ENCODE data around the gene RTN4RL1. TPM values are rescaled to one million over a fixed set of nuclear protein-coding genes. Genes with fewer than 3 reads are reported as not detected.

The RTN4RL1 gene
- total and polyA plus RNA-seq, 12 donors = 0.81 to 6.3 (median 2.7) TPM

DNA sequence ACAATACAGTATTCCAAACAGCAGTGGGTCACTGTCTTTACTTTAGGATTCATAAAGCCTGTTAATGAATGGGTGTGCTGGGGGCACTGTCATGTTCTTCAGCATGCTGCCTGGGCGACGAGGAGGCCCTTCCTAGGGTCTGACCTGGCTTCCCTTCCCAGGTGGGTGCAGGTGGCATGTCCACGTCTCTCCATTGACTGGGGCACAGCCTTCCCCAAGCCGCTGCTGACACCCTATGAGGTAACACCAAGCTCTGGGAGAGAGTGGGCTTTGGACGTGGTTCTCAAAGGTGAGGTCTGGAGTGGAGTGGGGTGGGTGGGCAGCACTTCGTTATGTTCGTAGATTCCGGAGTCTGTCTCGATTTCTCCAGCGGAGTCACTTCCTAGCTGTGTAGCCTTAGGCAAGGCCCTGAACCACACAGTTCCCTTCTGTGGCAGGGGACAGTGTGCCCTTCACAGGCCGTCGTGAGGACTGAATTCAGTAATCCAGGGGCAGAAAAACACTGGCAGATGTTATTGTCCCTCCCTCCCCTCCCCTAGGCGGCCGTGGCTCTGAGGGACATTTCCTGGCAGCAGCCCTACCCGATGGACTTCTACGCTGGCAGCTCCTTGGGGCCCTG, 15.9 kb upstream of the RTN4RL1 start:
- WGBS, 2 donors = 43 to 50% methylated on average over 16 of the region's 16 CpGs
- no peak for DNase-seq
- peaks cover 0 to 69% (median 31%) of the 10 kb centered on the region in 9 donors for H3K36me3 ChIP-seq
- TF ChIP-seq CTCF (IDR thresholded peaks at IDR 0.05) = no peak
- peaks cover 8 to 41% (median 26%) of the 10 kb centered on the region in 9 donors for H3K4me1 ChIP-seq
- peak overlapping the region in 9 of 10 donors; percentile 88 to 98 (median 93) for H3K27ac ChIP-seq
- intact Hi-C loops (cut with DNase I) = loop anchor here in 4 of 10 donors (5.0 to 10.0 kb wide), 3 partner anchors 134 to 376 kb away; partner anchors contain the start of gene WDR81 (in 2 of the 4)
- no peaks in the 10 kb centered on the region for H3K9me3 ChIP-seq
- peak in 3 of 8 donors; percentile 2 to 25 (median 6) for ATAC-seq
- H3K27me3 ChIP-seq = no peaks in the 10 kb centered on the region
- peak overlapping the region; percentile 53 to 97 (median 80) for H3K4me3 ChIP-seq

DNA sequence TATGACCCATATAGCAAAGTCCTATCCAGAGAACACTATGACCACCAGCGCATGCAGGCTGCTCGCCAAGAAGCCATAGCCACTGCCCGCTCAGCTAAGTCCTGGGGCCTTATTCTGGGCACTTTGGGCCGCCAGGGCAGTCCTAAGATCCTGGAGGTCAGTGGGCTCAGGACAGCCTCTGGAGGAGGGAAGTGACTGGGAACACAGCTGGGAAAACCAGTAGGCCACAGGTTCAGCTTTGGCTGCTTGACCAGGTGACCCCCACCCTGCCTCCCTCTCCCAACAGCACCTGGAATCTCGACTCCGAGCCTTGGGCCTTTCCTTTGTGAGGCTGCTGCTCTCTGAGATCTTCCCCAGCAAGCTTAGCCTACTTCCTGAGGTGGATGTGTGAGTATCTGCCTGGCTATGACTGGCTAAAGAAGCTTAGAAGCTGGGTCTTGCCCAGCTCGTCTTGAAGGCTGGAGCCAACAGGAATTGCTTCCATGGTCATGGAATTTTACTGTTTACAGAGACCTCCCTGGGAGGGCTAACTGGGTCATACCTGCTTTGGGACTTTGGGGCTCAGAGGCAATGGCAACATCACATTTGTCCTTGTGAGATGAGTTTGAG, 15.2 kb upstream of the RTN4RL1 start:
- peaks cover 8 to 41% (median 26%) of the 10 kb centered on the region in 9 donors for H3K4me1 ChIP-seq
- intact Hi-C loops (cut with DNase I) = loop anchor here in 4 of 10 donors (5.0 to 10.0 kb wide), 3 partner anchors 133 to 376 kb away; partner anchors contain the start of gene WDR81 (in 2 of the 4)
- no peak overlapping the region for H3K4me3 ChIP-seq
- no peaks in the 10 kb centered on the region for H3K9me3 ChIP-seq
- WGBS, 2 donors = 81 to 94% methylated on average over 7 of the region's 7 CpGs
- H3K27ac ChIP-seq = no peak overlapping the region
- DNase-seq = no peak
- peaks cover 0 to 76% (median 34%) of the 10 kb centered on the region in 9 donors for H3K36me3 ChIP-seq
- no peak for TF ChIP-seq CTCF (IDR thresholded peaks at IDR 0.05)
- no peaks in the 10 kb centered on the region for H3K27me3 ChIP-seq
- ATAC-seq = no peak

DNA sequence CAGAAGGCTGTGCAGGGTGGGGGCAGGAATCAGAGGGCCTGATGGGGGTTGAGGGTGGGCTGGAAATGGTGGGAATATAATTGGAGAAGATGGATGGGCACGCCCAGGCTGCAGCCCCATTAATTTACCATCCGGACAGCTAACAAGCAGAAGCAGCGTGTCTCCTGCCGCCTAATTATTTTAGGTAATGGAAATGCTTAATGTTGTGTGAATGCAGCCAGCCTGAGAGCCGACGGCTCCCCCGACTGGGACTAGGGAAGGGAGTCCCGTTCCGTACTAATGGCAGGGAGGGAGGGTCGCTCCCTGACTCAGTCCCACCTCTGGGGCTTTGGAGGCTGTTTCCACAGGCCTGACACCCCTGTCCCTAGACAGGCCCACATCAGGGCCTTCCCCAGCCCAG, 12.0 kb upstream of the RTN4RL1 start:
- TF ChIP-seq CTCF (IDR thresholded peaks at IDR 0.05) = no peak
- 91 to 93% methylated on average over 10 of the region's 10 CpGs for WGBS, 2 donors
- intact Hi-C loops (cut with DNase I) = loop anchor here in 1 of 10 donors (10.0 kb wide), 2 partner anchors 312 to 382 kb away; partner anchors contain the start of gene WDR81
- DNase-seq (no peak), ATAC-seq (no peak)
- Histone ChIP-seq H3K27ac (no peak overlapping the region), H3K4me3 (no peak overlapping the region), H3K36me3 (peaks cover 0 to 70% (median 20%) of the 10 kb centered on the region in 9 donors), H3K4me1 (peaks cover 0 to 16% (median 8%) of the 10 kb centered on the region in 9 donors), H3K27me3 (no peaks in the 10 kb centered on the region), H3K9me3 (no peaks in the 10 kb centered on the region)

DNA sequence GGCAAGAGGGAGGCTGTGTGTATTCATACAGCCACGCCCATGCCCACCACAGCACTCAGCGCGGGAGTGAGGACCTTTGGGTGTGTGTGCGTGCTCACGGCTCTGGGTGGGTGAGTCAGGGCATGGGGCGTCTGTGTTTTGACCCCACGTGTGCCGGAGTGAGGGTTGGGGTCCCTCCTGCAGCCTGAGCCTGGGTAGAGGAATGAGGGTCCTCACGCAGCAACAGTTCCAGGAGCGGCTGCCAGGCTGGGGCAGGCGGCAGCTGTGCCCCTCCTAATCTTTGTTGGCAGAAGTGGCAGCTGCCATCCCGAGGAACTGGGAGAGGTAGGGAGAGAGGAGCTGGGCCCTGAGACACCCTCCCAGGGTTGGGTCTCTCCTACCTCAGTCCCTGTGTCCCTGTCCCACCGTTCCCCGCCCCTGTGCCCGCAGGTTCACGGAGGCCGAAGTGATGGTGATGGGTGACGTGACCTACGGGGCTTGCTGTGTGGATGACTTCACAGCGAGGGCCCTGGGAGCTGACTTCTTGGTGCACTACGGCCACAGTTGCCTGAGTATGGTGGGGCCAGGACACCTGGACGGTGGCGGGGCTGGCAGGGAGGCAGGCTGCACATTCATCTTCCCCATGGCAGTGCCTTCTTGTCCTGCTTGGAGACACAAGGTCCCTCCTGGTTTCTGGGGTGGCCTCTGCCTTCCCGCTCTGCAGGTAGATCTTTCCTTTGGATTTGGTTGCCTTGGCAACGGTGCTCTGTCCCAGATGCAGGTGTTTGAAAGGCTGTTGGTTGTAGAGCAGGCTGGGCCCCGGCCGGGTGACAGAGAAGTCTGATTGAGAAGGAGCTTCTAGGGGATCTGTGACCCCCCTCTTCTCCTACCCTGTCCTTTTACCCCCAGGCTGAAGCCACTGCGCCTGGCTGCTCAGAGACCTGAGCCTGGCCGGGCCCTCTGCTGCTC, 10.7 kb upstream of the RTN4RL1 start:
- TF ChIP-seq CTCF (IDR thresholded peaks at IDR 0.05) = no peak
- intact Hi-C loops (cut with DNase I) = loop anchor here in 1 of 10 donors (10.0 kb wide), 2 partner anchors 311 to 381 kb away; partner anchors contain the start of gene WDR81
- H3K27ac ChIP-seq = no peak overlapping the region
- H3K9me3 ChIP-seq = no peaks in the 10 kb centered on the region
- DNase-seq = no peak
- H3K4me3 ChIP-seq = no peak overlapping the region
- WGBS, 2 donors = 89 to 93% methylated on average over 29 of the region's 29 CpGs
- no peaks in the 10 kb centered on the region for H3K27me3 ChIP-seq
- no peak for ATAC-seq
- H3K4me1 ChIP-seq = peaks cover 7 to 19% (median 12%) of the 10 kb centered on the region in 9 donors
- peaks cover 0 to 69% (median 20%) of the 10 kb centered on the region in 9 donors for H3K36me3 ChIP-seq
